Right hindlimb (tissue), 1 donor: ENCODE measurements around the gene UBE2E3.
"Not testable (repeated sequence)": the region's sequence is repeated elsewhere in the genome, so short reads cannot be mapped to it uniquely, and the experiment has no call there.

Source experiments
- DNase-seq: peaks from one replicate; pipeline ENCODE4 v3.0.0-alpha.2; 2018

UBE2E3 gene

DNA sequence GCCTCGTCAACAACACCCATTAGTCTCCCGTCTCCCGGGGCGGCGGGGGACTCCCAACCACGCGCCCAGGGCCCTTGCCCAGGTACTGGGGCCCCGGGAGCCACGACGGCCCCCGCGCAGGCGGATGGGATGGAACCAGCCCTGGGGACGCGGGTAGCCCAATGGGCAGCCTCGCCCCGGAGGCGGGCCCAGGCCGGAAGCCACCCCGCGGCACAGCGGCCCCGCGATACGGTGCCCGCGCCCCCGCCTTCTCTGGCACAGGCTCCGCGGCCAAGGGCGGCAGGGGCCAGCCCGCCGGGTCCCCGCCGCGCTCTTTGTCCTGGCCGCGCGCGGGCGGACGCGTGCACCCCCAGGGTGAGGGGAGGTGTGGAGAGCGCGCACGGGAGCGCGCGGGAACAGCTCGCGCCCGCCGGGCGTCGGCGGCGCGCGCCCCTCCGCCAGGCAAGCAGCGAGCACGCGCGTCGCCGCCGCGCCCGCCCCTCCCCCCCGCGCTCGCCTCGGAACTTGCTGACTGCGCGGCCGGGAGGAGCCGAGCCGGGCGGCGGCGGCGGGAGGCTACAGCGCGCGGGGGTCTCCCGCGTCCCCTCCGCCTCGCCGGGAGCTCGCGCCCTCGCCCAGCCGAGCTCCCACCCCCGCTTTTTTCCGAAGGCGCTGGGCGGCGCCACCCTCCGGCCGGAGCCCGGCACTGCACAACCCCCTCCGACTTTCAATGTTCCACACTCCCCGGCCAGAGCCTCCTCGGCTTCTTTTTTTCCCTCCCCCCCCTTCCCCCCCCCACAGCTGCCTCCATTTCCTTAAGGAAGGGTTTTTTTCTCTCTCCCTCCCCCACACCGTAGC, at the start of gene UBE2E3:
Gene UBE2E3 (plus strand): TSS at position 500 of the 837 bp plus-strand sequence. CDS start 1,438 bp downstream, outside the sequence.
- DNase-seq: peak; percentile 94

DNA sequence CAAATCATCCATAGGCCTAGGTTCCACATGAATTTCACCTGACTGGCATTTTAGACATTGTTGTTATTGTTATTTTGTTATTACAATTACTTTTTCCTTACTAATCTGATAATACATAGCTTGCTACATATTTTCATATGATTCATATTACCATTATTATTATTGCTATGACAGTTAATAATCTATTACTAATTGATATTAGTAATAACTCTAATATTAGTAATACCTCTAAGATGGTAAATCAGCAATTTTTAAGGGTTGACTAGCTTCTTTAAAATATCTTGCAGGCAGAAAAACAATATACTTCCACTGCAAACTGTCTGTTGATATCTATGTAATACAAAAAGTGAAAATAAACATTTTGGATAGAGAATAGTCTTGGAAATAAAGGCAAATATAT, 48.6 kb upstream of the UBE2E3 start:
- DNase-seq: no peak

DNA sequence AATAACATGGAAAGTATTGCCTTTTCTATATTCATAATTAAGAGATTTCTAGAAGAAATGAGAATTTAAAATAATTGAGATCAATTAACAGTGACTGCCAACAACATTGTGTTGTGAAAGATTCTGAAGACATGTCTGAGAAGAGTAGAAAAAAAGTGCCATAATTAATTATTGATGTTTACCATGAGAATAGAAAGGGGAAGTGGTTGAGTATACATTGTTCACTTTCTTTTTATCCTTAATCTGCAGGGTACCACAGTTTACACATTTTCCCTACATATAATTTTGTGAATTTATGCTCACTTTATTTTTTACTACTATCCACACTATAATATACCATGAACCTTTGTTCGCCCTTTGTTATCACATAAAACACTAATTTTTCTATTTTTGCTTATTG, 47.1 kb upstream of the UBE2E3 start:
- no peak for DNase-seq

DNA sequence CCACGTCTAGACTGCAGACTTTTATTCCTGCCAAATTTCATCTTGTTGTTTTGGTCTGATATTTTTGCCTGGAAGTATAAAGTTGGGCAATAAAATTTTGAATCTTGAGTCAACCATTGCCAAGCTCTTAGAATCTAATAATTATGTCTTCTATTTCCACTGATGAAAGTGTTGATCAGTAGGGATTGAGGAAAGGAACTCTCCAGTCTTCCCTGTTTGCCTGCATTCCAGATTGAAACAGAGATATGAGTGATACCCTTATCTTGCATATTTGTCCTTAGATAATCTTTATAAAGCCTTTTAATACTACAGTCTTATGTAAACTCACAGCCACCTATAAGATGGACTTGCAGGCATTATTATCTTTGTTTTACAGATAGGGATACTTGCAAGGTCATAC, 45.5 kb upstream of the UBE2E3 start:
- DNase-seq: no peak

DNA sequence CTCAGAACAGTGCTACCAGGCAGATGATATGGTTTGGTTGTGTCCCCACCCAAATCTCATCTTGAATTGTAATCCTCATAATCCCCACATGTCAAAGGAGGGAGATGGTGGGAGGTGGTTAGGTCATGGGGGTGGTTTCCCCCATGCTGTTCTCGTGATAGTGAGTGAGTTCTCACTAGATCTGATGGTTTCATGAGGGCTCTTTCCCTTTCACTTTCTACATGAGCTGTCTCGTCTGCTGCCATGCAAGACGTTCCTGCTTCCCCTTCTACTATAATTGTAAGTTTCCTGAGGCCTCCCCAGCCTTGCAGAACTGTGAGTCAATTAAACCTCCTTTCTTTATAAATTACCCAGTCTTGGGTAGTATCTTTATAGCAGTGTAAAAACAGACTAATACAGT, 42.9 kb upstream of the UBE2E3 start:
- DNase-seq: not testable (repeated sequence)

DNA sequence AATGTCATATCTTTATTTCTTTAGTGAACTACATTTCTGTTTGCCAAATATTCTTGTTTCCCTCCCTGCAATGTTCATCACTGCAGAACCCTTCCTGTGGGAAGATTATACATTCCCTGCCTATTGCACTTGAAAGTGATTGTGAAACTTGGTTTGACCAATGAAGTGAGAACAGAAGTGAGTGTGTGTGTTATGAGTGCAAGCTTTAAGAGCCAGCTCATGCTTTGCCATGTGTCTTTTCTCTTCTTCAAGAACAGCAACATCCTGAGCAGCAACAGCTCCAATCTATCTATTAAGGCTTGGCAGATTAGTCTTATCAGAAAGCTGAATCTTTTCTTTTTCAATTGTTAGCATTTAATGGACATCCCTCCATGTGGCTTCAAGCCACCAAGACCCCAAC, 42.0 kb upstream of the UBE2E3 start:
- DNase-seq: no peak

DNA sequence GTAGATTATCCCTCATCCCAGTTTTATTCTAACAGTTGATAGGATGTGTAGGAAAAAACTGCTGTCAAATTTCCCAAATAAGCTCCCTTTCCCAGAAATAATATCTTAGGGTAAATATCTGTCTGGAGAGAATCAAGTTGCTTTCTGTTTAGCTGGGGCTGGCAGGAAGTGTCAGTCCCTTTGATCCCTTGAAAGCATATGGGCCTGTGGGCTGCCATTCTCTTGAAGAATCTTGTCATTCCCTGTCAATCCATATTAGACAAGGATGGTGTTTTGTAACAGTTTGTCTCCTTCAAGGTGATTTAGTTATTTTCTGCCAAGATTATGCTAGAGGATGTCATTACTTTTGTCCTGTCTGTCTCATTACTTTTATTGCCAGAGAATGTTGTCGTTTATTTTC, 37.1 kb upstream of the UBE2E3 start:
- no peak for DNase-seq

DNA sequence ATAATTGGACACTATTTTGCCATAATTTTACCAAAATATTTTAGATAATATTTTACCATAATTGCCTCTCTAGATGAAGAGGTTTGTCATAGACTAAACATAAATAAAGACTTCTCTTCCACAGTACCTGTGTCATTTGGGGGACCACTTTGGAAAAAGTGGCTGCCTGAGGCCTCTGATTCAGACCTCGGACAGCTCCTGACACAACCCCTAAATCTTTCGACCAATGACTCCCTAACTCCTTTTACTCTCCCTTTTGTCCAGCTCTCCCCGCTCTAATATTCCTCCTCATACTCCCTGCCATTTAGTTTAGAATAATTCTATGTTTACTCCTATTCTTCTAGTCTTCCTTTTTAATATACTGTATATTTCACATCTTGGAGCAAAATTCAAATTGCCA, 36.0 kb upstream of the UBE2E3 start:
- no peak for DNase-seq

DNA sequence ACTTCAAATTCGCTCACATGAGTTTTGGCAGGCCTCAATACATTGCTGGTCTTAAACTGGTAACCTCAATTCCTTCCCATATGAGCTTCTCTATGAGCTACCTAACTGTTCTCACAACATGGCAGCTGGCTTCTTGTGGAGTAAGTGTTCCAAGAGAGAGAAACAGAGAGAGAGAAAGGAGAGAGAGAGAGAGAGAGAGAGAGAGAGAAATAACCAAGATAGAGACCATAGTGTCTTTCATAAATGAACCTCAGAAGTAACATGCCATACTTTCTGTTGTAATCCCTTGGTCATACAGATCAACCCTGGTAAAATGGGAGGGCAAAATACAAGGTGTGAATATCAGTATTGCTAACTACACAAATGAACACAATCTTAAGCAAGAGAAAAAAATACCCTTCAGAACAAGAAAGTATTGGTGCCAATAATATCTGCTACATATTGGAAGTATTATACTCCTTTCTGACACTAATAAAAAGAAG, 33.2 kb upstream of the UBE2E3 start:
- no peak for DNase-seq

DNA sequence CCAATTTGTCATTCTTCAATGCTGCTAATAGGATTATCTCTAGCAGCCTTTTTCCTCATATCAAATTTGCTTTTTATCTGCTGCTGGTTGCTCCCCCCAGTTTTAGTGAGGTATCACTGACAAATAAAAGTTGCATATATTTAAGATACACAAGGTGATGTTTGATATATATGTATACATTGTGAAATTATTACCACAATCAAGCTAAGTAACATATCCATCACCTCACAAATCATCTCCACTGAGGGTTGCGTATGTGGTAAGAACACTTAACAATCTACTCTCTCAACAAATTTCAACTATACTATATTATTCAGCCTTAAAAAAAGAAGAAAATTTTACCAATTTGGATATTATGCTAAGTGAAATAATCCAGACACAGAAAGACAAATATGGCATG, 30.5 kb upstream of the UBE2E3 start:
- DNase-seq: no peak

DNA sequence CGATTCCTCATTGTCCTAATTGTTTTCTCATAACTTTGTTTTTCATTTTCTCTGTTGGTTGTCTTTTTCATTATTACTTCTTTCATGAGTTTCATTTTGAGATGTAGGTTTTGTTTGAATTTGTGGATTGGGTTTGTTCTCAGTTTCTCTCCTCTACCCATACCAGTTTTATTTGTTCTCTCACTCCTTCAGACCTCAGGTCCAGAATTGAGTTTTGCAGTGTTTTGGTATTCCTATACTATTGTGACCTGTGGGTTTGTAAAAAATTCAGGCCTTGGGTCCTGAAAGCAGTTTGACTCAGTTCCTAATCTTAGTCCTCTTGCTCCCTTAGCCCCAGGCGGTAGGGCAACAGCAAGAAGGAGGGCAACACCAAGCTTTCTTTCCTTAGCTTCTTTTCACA, 28.3 kb upstream of the UBE2E3 start:
- DNase-seq: no peak

DNA sequence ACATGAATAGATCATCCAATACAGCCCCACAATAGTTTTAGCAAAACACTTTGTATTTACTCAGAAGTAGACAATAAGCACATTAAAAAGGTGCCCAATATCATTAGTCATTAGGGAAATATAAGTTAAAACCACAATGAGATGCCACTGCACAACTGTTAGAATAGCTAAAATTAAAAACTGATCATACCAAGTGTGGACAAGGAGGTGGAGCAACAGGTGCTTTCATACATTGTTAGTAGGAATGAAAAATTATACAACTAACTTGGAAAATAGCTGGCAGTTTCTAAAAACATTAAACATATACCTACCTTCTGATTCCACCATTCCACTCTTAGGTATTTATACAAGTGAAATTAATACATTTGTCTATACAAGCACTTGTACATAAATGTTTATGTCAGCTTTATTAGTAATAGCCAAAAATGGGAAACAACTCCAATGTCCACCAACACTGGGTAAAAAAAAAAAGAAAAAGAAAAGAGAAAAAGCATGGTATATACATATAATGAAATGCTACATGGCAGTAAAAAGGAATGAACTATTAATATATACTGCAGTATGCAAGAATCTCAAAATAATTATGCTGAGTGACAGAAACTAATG, 27.6 kb upstream of the UBE2E3 start:
- no peak for DNase-seq

DNA sequence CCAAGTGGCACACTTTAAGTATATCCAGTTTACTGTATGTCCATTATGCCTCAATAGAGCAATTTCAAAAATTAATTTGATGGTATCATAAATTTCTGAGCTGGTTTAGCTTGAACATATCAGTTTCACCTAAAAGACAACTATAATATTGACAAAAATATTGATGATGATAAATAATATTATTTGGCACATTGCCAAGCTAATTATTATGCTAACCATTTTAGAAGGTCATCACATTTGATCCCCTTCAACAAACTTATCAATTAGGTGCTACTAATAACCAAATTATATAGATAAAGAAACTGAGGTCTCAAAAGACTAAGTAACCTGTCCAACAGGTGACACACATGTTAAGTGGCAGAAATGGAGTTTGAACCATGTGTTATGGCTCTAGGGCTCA, 26.9 kb upstream of the UBE2E3 start:
- DNase-seq: no peak

DNA sequence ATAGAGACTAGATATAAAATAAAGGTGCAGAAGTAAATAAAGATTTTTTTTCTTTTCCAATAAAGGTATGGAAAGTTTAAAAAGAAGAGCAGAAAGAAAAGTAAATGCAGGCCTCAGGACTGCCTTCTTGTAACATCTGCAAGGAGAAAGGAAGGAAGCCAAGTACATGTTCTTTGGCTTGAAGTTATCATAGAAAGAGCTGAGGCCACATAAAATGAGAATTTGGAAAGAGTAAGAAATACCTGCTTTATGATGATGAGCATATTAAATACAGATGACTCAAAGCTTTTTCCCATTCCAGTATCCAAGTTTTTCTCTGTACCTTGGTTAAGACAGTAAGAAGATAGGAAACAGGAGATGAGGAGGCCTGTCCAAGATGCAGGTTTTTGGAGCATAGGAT, 25.3 kb upstream of the UBE2E3 start:
- DNase-seq: no peak

DNA sequence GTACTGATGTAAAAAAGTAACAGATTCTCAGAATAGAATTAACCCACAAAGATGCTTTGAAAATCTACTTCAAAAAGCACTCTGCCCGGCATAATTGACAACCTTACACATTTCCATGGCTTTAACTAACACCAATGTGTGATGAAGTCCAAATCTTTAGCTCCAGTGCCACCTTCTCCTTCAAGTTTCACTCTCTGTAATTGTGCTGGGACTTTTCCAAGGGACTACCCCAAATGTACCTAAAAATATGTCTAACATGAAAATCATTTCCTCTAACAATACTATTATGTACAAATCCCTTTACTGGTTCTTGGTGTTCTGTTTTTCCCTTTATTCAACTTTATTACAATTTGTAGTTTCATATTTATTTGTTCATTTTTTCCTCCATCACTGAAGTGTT, 20.6 kb upstream of the UBE2E3 start:
- DNase-seq: no peak

DNA sequence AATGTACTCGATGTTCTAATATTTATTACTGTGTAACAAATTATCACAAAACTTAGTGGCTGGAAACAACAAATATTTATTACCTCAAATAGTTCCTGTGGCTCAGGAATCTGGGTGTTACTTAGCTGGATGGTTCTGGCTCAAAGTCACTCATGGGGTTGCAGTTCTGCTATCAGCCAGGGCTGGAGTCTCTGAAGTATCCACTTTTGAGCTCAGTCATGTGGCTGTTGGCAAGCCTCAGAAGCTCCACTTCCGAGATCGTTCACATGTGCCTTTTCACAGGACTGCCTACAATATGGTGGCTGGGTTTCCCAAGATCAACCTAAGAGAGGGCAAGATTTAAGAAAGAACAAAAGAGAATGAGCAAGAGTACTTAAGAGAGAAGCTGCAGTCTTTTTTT, 19.4 kb upstream of the UBE2E3 start:
- no peak for DNase-seq

DNA sequence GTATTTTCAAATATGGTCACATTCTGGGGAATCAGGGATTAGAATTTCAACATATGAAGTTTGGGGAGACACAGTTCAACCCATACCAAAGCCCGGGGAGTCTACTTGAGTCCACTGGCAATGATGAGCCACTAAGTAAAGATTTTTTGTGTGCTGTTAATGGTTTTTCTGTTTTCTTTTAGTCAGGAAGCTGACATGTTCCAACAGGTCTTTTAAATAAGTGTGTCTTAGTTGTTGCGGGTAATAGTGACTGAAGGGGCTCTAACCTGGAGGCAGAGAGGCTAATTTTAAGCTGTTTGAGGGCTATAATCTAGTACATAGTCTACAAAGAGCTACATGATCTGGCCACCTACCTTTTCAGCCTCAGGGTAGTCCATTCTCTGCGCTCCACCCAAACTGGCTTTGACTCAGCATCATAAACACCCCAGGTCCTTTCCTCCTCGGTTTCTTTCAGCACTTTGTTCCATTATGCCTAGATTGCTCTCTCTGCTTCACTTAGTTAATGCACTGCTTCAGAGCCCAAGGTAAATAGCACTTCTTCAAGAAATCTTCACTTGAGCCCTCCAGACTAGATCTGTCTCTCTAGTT, 17.6 kb upstream of the UBE2E3 start:
- no peak for DNase-seq

DNA sequence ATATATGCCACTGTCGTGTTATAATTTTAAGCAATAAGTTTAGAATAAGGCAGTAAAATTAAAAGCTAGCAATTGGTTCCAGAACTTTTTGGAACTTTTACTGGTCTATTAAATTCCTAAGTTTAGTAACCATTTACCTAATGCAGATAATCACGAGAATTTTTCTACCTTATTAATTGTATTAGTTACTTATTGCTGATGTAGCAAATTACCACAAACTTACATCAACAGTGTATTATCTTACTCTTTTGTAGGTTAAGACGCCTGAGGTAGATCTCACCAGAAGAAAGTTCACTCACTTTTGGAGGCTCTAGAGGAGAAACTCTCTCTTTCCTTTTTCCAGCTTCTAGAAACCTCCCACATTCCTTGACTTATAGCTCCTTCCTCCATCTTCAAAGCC, 14.0 kb upstream of the UBE2E3 start:
- no peak for DNase-seq

DNA sequence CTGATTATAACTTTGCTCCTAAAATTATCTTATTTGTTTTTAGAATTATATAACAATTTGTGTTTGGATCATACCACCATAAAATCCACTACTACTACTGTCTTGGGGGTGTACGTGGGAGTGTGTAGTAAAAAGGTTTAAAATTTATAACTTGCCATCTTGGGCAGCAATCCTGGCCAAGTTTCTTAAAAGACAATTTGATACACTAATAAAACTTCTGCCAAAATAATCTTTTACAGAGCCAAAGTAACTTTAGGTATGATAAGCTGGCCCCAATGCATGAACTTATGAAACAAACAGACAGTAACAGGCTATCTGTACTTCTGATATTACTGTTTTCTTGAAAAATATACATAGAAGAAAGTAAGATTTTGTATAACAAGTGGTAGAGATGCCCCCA, 11.3 kb upstream of the UBE2E3 start:
- DNase-seq: no peak

DNA sequence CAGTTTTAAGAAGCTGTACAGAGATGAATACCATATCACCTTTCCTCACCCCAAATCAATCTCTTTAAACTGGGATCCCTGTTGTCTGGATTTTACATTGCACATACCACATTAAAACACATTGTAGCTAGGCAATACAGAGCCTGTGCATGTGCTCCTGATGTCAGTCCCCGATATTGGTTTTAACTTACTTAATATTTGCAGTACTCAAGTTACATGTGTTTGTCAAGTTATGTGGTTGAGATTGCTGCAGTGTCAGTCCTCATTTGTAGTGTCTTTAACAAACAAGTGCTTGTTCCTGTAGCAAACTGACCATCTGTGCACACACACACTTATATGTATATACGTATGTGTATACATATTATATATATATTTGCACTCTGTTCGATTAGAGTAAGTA, 10.4 kb upstream of the UBE2E3 start:
- no peak for DNase-seq

DNA sequence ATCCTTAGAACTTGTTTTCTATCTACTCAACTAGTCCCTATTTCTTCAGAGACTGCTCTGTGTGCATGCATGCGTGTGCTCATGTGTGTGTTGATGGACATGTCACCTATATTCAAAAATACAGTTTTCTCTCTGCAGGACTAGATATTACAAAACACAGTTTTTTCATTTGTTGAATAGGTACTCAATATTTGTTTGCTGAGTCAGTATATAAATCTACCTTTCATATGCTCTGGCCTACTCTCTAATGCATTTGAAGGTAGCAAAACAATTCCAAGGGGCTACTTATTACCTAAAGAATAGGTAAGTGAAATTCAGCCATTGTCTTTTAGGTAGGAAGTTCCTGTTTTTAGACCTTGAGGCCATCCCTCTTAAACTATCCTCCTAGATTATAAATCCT, 8.6 kb upstream of the UBE2E3 start:
- DNase-seq: no peak

DNA sequence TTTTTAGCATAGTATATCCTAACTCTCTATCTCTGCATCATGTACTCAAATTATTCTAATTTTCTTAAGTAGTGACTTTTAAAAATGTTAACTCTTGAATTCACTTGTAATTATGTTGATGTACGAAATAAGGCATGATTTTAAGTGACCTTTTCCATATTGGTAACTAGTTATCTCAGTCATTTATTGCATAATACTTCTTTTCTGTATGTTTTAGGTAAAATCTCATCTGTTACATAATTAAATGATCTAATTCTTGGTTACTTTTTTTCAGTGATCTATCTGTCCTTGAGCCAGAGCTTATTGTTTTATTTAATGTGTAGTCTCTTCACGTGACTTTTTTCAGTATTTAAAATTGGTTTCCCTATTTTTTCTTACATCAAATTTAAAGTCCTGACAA, 4.8 kb upstream of the UBE2E3 start:
- DNase-seq: no peak

DNA sequence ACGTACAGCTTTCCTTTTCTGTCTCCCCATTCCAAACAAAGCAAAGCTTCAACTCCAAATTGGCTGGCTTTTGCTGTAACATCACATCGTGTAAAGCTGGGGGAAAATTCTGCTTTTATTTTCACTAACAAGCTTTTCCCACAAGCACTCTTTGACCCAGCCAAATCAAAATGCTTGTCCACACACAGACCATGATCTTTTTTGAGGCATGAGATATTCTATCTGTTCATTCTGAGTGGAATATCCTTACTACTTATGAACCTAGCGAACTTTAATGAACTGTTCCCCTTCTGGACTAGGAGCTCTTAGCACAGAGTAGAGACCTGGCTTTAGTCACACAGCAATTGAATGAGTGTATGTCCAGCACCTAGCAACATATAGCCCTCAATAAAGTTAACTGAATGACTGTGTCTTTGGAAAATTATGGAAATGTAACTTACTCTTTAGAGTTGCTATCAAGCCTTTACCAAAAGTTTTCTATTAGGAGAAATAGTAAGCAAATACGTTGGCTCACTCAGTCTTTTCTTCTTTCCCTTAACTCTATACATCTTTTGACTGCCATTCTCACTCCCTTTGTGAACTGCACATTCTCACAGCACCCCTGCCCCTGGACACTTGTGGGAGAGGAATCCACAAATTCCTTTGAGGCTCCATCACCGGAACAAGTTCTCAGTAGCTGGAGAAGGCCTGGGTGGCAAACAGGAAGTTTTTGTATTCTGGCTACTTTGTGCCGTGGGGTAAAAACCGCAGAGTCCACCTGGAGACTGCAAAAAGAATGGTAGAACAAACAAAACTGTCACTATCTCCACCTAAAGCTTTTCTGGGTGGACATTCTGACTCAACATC, 1.3 kb upstream of the UBE2E3 start:
- peak; percentile 34 for DNase-seq
